DOHH2 (cell line): ENCODE data around the gene TULP1.

Experiments used
- H3F3A ChIP-seq: fragments of 200-600 bp; sonication (generic), shearing (Covaris generic); 2 replicates; pipeline ENCODE4 v1.6.0; 2016; ENCODE audit warnings: antibody characterized with exemption, mild to moderate bottlenecking; ENCODE audit not compliant: control insufficient read depth, insufficient read depth
- H3K27ac ChIP-seq: fragments of 200-600 bp; sonication (generic); 2 replicates; pipeline ENCODE4 v1.5.1; 2014; ENCODE audit warnings: low read depth, mild to moderate bottlenecking, low read length, moderate library complexity
- H3K27me3 ChIP-seq: fragments of 200-600 bp; sonication (generic); 2 replicates; pipeline ENCODE4 v1.6.1; 2014; ENCODE audit warnings: mild to moderate bottlenecking, low read length, mixed read lengths; ENCODE audit not compliant: control insufficient read depth
- H3K36me3 ChIP-seq: fragments of 200-600 bp; sonication (generic); 2 replicates; pipeline ENCODE4 v1.6.1; 2014; ENCODE audit warnings: mild to moderate bottlenecking, low read length, moderate library complexity, mixed read lengths; ENCODE audit not compliant: control insufficient read depth
- H3K4me1 ChIP-seq: fragments of 200-600 bp; sonication (generic); 2 replicates; pipeline ENCODE4 v1.6.1; 2014; ENCODE audit warnings: mild to moderate bottlenecking, low read length, mixed read lengths; ENCODE audit not compliant: control insufficient read depth
- H3K4me2 ChIP-seq: fragments of 200-600 bp; sonication (generic); 2 replicates; pipeline ENCODE4 v1.6.0; 2014; ENCODE audit warnings: mild to moderate bottlenecking, low read length, moderate library complexity
- H3K4me3 ChIP-seq: fragments of 200-600 bp; sonication (generic); 2 replicates; pipeline ENCODE4 v1.5.1; 2014; ENCODE audit warnings: mild to moderate bottlenecking, low read length, mixed read lengths
- H3K79me2 ChIP-seq: fragments of 200-600 bp; sonication (generic); 2 replicates; pipeline ENCODE4 v1.6.1; 2014; ENCODE audit warnings: mild to moderate bottlenecking, low read length, mixed read lengths; ENCODE audit not compliant: control insufficient read depth
- H3K9me2 ChIP-seq: fragments of 200-600 bp; sonication (generic); replicated peaks from 2 replicates; pipeline ENCODE4 v1.6.1; 2014; ENCODE audit warnings: mild to moderate bottlenecking, low read length, mixed read lengths; ENCODE audit not compliant: control insufficient read depth
- H3K9me3 ChIP-seq: fragments of 200-600 bp; sonication (generic); 2 replicates; pipeline ENCODE4 v1.6.1; 2014; ENCODE audit warnings: antibody characterized with exemption, low read length, mixed read lengths; ENCODE audit not compliant: control insufficient read depth, insufficient read depth
- H4K20me1 ChIP-seq: fragments of 200-600 bp; sonication (generic); 2 replicates; pipeline ENCODE4 v1.6.0; 2014; ENCODE audit warnings: low read depth, mild to moderate bottlenecking, antibody characterized with exemption, low read length, moderate library complexity; ENCODE audit not compliant: control insufficient read depth, insufficient read depth
- EZH2phosphoT487 ChIP-seq: fragments of 200-600 bp; sonication (generic); IDR thresholded peaks from 2 replicates; pipeline ENCODE4 v1.6.1; 2017; ENCODE audit warnings: borderline replicate concordance, mild to moderate bottlenecking, antibody characterized with exemption, low read length, moderate library complexity, mixed read lengths
- TF ChIP-seq, protein P1 (sequence below): fragments of 200-600 bp; sonication (generic); IDR thresholded peaks from one replicate; pipeline ENCODE4 v1.5.1; 2014; ENCODE audit warnings: antibody characterized with exemption, mild to moderate bottlenecking, low read depth, low read length; ENCODE audit not compliant: poor library complexity, severe bottlenecking

Gene TULP1

DNA sequence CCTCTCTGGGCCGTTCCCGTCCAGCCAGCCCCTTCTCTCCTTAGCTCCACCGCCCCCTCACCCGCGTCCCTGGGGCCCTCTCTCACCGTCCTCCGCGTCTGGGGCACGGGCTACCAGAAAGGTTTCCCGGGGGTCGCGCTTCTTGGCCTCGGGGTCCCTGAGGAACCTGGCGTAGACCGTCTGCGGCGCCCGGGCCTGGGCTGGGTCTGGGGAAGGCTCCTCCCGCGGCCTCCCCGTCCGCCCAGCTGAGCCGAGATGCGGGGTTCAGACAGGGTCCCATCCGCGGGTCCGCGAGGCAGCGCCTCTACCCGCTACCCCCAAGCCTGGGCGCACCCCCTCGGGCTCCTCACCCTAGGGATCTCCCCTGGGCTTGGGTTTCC lies 1.1 kb downstream of the TULP1 start:
- Histone ChIP-seq H3K4me3 (no peak overlapping the region), H3K9me2 (no peaks in the 10 kb centered on the region), H3K27ac (no peak overlapping the region), H3F3A (no peaks in the 10 kb centered on the region), H3K4me1 (0 out of 2 replicates have a peak, but pooled peaks cover 6% of the 10 kb centered on the region), H4K20me1 (no peaks in the 10 kb centered on the region), H3K4me2 (no peak overlapping the region), H3K79me2 (no peaks in the 10 kb centered on the region), H3K9me3 (no peaks in the 10 kb centered on the region), H3K36me3 (no peaks in the 10 kb centered on the region), H3K27me3 (peaks cover 41% of the 10 kb centered on the region)
- TF ChIP-seq, protein P1, sequence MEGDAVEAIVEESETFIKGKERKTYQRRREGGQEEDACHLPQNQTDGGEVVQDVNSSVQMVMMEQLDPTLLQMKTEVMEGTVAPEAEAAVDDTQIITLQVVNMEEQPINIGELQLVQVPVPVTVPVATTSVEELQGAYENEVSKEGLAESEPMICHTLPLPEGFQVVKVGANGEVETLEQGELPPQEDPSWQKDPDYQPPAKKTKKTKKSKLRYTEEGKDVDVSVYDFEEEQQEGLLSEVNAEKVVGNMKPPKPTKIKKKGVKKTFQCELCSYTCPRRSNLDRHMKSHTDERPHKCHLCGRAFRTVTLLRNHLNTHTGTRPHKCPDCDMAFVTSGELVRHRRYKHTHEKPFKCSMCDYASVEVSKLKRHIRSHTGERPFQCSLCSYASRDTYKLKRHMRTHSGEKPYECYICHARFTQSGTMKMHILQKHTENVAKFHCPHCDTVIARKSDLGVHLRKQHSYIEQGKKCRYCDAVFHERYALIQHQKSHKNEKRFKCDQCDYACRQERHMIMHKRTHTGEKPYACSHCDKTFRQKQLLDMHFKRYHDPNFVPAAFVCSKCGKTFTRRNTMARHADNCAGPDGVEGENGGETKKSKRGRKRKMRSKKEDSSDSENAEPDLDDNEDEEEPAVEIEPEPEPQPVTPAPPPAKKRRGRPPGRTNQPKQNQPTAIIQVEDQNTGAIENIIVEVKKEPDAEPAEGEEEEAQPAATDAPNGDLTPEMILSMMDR, result no peak
- TF ChIP-seq EZH2phosphoT487, result no peak

DNA sequence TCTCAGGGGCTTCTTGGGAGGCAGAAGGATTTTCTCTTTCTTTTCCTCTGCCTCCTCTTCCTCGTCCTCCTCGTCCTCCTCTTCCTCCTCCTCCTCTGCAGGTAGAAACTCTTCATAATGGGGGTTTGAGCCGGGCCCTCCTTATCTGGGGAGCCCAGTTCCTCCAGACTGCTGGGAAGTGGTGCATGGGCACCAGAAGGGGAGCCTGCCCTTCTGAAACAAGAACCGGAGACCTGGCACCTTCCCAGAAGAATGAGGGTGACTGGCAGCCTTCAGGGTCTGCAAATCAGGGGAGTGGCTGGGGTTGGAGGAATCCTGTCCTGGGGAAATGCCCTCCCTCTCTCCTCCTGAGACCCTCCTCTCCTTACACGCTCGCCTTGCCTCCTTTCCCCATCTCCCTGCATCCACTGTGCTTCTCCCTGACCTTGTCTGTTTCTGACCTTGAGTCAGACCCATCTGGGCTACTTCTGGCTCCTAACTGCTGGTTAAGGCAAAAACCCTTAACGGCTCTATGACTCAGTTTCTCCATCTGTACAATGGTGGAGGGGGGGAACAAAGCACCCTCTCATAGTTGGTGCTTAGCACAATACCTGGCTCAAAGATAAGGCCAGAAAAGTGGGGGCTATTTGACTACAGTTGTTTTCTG lies 1.7 kb downstream of the TULP1 start:
- no peak overlapping the region for H3K4me2 ChIP-seq
- peaks cover 41% of the 10 kb centered on the region for H3K27me3 ChIP-seq
- H3K9me3 ChIP-seq, result no peaks in the 10 kb centered on the region
- no peaks in the 10 kb centered on the region for H3K9me2 ChIP-seq
- 0 out of 2 replicates have a peak, but pooled peaks cover 6% of the 10 kb centered on the region for H3K4me1 ChIP-seq
- H3K4me3 ChIP-seq, result no peak overlapping the region
- H3K79me2 ChIP-seq, result no peaks in the 10 kb centered on the region
- no peak overlapping the region for H3K27ac ChIP-seq
- H3K36me3 ChIP-seq, result no peaks in the 10 kb centered on the region
- TF ChIP-seq, protein P1, result no peak
- H3F3A ChIP-seq, result no peaks in the 10 kb centered on the region
- no peaks in the 10 kb centered on the region for H4K20me1 ChIP-seq

DNA sequence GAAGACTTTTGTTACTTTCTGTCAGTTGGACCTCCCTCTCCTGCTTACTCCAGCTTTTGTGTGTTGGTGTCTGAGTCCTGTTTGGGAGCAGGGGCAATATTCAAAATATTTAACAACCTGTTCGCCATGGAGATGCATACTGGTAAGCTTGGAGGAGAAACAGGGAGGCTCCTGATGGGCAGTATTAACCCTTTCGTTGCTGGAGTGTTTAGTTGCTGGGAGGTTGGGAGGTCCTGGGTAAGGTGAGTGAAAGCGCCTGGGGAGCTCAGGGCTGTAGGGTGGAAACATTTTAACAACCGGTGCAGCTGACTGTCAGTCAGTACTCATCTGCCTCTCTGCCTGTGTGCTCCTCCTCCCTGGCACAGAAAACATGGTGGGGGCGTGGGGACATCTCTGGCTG lies 4.2 kb downstream of the TULP1 start:
- TF ChIP-seq EZH2phosphoT487, result no peak
- TF ChIP-seq, protein P1, result no peak
- H3F3A ChIP-seq, result no peaks in the 10 kb centered on the region
- H3K27me3 ChIP-seq, result peaks cover 45% of the 10 kb centered on the region
- H3K4me2 ChIP-seq, result no peak overlapping the region
- no peaks in the 10 kb centered on the region for H3K9me3 ChIP-seq
- H3K9me2 ChIP-seq, result no peaks in the 10 kb centered on the region
- H3K36me3 ChIP-seq, result no peaks in the 10 kb centered on the region
- H3K4me1 ChIP-seq, result 0 out of 2 replicates have a peak, but pooled peaks cover 6% of the 10 kb centered on the region
- no peaks in the 10 kb centered on the region for H3K79me2 ChIP-seq
- no peaks in the 10 kb centered on the region for H4K20me1 ChIP-seq
- no peak overlapping the region for H3K27ac ChIP-seq
- H3K4me3 ChIP-seq, result no peak overlapping the region
